ENCODE results near the gene GGTA1.
A peak's percentile ranks its signal among the peaks of the same experiment; 100 is the strongest.

GGTA1 gene

DNA sequence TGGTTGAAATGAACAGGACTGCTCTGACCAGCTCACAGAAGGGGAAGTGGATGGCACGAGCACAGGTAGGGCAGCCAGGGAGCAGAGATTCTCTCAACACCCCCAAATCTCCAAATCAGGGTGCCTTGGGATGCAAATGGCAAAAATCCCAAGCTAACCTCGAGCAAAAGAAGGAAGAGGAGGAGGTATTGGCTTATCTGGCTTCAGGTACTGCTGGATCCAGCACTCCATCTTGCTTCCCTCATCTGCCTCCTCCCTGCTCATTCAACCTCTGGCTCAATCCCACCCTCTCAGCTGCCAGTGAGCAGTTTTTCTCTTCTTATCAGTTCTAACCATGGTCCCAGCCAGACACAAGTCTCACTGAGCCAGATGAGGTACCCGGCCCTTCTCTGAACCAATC is 41.6 kb upstream of the GGTA1 start:
- CTCF ChIA-PET = interaction anchor here (1.1 to 8.8 kb wide), 8 partner anchors 9 to 581 kb away, joined by 3 to 75 read pairs (median 6); no protein-coding TSS in a partner anchor
- no peak overlapping the region for H3K4me3 ChIP-seq (ENCODE audit: low read depth, low read length)
- TF ChIP-seq, protein P1, sequence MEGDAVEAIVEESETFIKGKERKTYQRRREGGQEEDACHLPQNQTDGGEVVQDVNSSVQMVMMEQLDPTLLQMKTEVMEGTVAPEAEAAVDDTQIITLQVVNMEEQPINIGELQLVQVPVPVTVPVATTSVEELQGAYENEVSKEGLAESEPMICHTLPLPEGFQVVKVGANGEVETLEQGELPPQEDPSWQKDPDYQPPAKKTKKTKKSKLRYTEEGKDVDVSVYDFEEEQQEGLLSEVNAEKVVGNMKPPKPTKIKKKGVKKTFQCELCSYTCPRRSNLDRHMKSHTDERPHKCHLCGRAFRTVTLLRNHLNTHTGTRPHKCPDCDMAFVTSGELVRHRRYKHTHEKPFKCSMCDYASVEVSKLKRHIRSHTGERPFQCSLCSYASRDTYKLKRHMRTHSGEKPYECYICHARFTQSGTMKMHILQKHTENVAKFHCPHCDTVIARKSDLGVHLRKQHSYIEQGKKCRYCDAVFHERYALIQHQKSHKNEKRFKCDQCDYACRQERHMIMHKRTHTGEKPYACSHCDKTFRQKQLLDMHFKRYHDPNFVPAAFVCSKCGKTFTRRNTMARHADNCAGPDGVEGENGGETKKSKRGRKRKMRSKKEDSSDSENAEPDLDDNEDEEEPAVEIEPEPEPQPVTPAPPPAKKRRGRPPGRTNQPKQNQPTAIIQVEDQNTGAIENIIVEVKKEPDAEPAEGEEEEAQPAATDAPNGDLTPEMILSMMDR (IDR thresholded peaks at IDR 0.05; ENCODE audit: insufficient read depth, low read length, missing control alignments) = no peak
- POLR2A ChIA-PET = no interaction called here
- no peak for DNase-seq (ENCODE audit: low read depth, low spot score)

DNA sequence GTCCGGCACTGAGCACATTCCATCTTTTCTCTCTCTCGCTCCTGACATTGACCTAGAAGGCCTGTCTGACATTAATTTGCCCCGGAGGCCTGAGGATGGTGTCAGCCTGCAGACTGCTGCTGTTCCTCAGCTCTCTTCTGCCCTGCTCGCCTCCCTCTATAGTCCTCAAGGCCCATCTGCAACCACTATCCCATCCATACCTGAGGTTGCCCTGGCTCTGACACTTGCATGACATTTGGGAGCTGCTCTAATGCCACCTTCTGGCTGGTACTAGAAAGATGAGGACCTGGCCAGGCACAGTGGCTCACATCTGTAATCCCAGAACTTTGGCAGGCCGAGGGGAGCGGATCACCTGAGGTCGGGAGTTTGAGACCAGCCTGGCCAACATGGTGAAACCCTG is 38.6 kb upstream of the GGTA1 start:
- ChIA-PET CTCF (interaction anchor here (0.6 to 1.3 kb wide), 2 partner anchors 9 to 156 kb away, joined by 3 to 4 read pairs; no protein-coding TSS in a partner anchor), POLR2A (no interaction called here)
- TF ChIP-seq, protein P1 (IDR thresholded peaks at IDR 0.05; ENCODE audit: insufficient read depth, low read length, missing control alignments) = no peak
- H3K4me3 ChIP-seq (ENCODE audit: low read depth, low read length) = no peak overlapping the region
- no peak for DNase-seq (ENCODE audit: low read depth, low spot score)

DNA sequence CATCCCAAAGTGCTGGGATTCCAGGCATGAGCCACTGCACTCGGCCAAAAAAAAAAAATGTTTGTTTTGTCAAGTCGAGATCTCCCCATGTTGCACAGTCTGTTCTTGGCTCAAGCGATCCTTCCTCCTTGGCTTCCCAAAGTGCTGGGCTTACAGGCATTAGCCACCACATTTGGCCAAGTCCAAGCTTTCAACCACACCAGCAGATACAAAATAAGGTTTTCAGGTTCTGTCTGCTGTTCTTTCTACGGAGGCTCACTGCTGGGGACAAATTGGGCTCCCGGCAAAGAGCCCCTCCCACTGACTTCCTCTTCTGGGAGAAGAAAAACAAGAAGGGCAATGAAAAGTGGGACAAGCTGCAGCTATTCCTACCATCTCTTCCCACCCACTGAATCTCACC is 37.6 kb upstream of the GGTA1 start:
- no peak overlapping the region for H3K4me3 ChIP-seq (ENCODE audit: low read depth, low read length)
- TF ChIP-seq, protein P1 (IDR thresholded peaks at IDR 0.05; ENCODE audit: insufficient read depth, low read length, missing control alignments) = no peak
- no peak for DNase-seq (ENCODE audit: low read depth, low spot score)
- POLR2A ChIA-PET = no interaction called here
- CTCF ChIA-PET = interaction anchor here (1.1 to 1.3 kb wide), 2 partner anchors 9 to 157 kb away, joined by 3 to 4 read pairs; no protein-coding TSS in a partner anchor

DNA sequence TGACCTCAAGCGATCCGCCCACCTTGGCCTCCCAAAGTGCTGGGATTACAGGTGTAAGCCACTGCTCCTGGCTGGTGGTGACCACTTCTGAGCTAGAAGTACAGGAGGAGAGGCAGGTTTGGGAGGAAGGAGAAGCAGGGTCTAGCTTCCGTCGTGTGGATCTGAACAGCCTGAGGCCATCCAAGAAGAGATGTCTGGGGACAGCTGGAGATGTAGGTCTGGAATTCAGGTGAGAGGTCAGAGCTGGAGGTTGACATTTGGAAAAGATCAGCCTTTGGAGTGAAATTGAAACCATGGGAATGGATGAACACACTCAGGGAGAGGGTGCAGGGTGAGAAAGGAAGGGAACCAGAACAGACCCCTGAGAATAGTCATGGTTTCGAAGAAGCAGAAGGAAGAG is 33.2 kb upstream of the GGTA1 start:
- DNase-seq (ENCODE audit: low read depth, low spot score) = no peak
- TF ChIP-seq, protein P1 (IDR thresholded peaks at IDR 0.05; ENCODE audit: insufficient read depth, low read length, missing control alignments) = no peak
- POLR2A ChIA-PET = no interaction called here
- H3K4me3 ChIP-seq (ENCODE audit: low read depth, low read length) = no peak overlapping the region
- CTCF ChIA-PET = interaction anchor here (0.6 to 5.7 kb wide), 3 partner anchors 11 to 473 kb away, joined by 3 to 28 read pairs (median 3); no protein-coding TSS in a partner anchor

DNA sequence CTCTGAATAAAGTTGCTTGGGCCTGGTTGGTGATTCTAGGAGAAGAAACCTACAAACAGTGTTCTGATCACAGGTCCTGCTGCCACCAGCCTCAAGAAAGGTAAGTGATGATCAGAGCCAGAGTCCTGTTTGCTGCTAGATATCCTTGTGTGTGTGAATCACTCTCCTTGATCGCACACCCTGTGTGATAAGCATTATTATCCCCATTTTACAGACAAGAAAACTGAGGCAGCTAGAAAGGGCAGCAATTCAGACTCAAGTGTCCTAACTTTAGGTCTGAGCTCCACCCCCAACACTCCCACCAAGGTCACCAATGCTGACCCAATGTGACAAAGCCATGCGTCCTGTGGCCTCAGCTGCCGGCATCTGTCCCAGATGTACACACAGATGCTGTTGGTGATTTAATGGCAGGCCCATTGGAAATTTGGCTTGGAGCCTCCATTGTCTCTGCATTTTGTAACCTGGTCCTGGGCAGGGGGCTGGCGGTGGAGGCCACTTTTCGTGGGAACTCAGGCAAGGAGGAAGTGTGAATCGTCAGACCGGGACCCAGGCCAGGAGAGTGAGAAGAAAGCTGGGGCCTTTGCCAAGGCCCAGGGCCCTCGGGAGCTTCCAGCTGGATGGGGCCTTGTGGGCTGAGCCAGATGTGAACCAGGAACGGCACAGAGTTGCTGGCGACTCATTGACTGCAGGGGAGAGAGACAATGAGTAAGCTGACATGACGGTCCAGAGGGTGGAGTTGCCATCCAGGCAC is 29.8 kb upstream of the GGTA1 start:
- TF ChIP-seq, protein P1 (IDR thresholded peaks at IDR 0.05; ENCODE audit: insufficient read depth, low read length, missing control alignments) = no peak
- ChIA-PET POLR2A (no interaction called here), CTCF (interaction anchor here (0.9 to 5.7 kb wide), 4 partner anchors 14 to 31 kb away, joined by 4 to 28 read pairs (median 7); no protein-coding TSS in a partner anchor)
- peak; percentile 70 for DNase-seq (ENCODE audit: low read depth, low spot score)
- no peak overlapping the region for H3K4me3 ChIP-seq (ENCODE audit: low read depth, low read length)

DNA sequence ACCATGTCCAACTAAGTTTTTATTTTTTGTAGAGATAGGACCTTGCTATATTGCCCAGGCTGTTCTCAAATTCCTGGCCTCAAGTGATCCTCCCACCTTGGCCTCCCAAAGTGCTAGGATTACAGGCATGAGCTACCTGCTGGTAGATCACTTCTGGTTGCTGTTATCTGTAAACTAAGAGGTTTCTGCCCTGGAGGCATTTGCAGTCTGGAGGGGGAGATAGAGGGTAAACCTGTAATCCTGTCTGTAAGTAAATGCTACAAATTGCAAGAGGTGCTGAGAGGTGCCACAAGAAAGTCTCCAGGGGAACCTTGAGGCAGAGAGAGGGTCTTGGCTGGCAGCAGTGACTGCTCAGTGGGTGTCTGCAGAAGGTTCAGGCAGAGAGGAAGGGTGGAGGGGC is 29.0 kb upstream of the GGTA1 start:
- TF ChIP-seq, protein P1 (IDR thresholded peaks at IDR 0.05; ENCODE audit: insufficient read depth, low read length, missing control alignments) = no peak
- no peak overlapping the region for H3K4me3 ChIP-seq (ENCODE audit: low read depth, low read length)
- CTCF ChIA-PET = interaction anchor here (1.2 to 5.7 kb wide), 3 partner anchors 14 to 31 kb away, joined by 3 to 28 read pairs (median 10); no protein-coding TSS in a partner anchor
- POLR2A ChIA-PET = no interaction called here
- DNase-seq (ENCODE audit: low read depth, low spot score) = no peak
